Mesothelial cell of epicardium (in vitro differentiated cells): Measurements from ENCODE around the gene SPATA6L. TPM values are rescaled to one million over a fixed set of nuclear protein-coding genes. Genes with fewer than 3 reads are reported as not detected.

Source experiments
- DNase-seq, 2 experiments: peaks; one replicate each; pipeline ENCODE4 v3.0.0; 2021; ENCODE audit warnings: low spot score in 2 of 2; ENCODE audit not compliant: unreplicated experiment in 2 of 2
- H3K27ac Mint-ChIP-seq: 2 replicates; pipeline ENCODE4 v1.8.0; 2021; ENCODE audit warnings: mixed read lengths
- H3K27me3 Mint-ChIP-seq: 2 replicates; pipeline ENCODE4 v1.8.0; 2021; ENCODE audit warnings: low read depth, mixed read lengths
- H3K36me3 Mint-ChIP-seq: 2 replicates; pipeline ENCODE4 v1.8.0; 2021; ENCODE audit warnings: mixed read lengths
- H3K4me1 Mint-ChIP-seq: 2 replicates; pipeline ENCODE4 v1.8.0; 2021; ENCODE audit warnings: mixed read lengths
- H3K4me3 Mint-ChIP-seq: 2 replicates; pipeline ENCODE4 v1.8.0; 2021; ENCODE audit warnings: mild to moderate bottlenecking, moderate library complexity, mixed read lengths
- H3K9me3 Mint-ChIP-seq: 2 replicates; pipeline ENCODE4 v1.8.0; 2021; ENCODE audit warnings: mixed read lengths
- CTCF ChIP-seq: fragments of 200-600 bp; sonication (generic); IDR thresholded peaks from one replicate; pipeline ENCODE4 v1.5.0; 2021; ENCODE audit warnings: antibody characterized with exemption; ENCODE audit not compliant: unreplicated experiment
- total RNA-seq: library from RNA; stranded (reverse); gene quantifications from 3 replicates; pipeline ENCODE4 v1.2.1, GENCODE V29; 2021

SPATA6L gene
- total RNA-seq, 1 donor from 2014 or later = 6.1 TPM

DNA sequence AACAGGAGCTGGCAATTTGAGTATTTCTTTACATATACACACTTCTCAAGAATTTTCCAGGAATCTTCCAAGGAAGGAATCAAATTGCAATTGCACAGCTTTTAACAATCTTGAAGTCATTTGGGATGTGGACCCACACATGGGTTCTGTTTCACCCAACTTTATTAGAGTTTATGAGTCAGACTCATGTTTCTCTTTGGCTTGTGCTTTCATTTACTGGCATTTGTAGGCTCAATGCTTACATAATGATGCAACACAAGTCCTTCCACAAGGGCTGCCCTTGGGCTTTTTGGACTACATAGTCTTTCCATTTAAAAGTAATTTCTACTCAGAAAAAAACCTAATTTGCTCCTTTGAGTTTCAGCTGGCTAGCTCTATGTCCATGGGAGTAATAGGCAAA lies 8.5 kb upstream of the SPATA6L start:
- TF ChIP-seq CTCF = no peak
- no peak overlapping the region for H3K4me3 Mint-ChIP-seq
- H3K9me3 Mint-ChIP-seq = no peaks in the 10 kb centered on the region
- no peak overlapping the region for H3K27ac Mint-ChIP-seq
- H3K4me1 Mint-ChIP-seq = no peaks in the 10 kb centered on the region
- no peaks in the 10 kb centered on the region for H3K36me3 Mint-ChIP-seq
- DNase-seq = no peak
- H3K27me3 Mint-ChIP-seq = no peaks in the 10 kb centered on the region

- no peak overlapping the region for H3K4me3 Mint-ChIP-seq
- no peak overlapping the region for H3K27ac Mint-ChIP-seq
- no peaks in the 10 kb centered on the region for H3K27me3 Mint-ChIP-seq
- no peak for DNase-seq
- H3K4me1 Mint-ChIP-seq = peaks cover 3% of the 10 kb centered on the region
- no peaks in the 10 kb centered on the region for H3K36me3 Mint-ChIP-seq
- TF ChIP-seq CTCF = no peak
- H3K9me3 Mint-ChIP-seq = no peaks in the 10 kb centered on the region
These were observed 5.5 kb upstream of the SPATA6L start for GRCh38 chr9:4671737-4672136.

- TF ChIP-seq CTCF = no peak
- Mint-ChIP-seq H3K9me3 (no peaks in the 10 kb centered on the region), H3K27ac (no peak overlapping the region)
These were observed 4.3 kb upstream of the SPATA6L start for GRCh38 chr9:4670591-4670990.

GRCh38 chr9:4669890-4670289 lies 3.6 kb upstream of the SPATA6L start:
- no peak overlapping the region for H3K4me3 Mint-ChIP-seq
- no peaks in the 10 kb centered on the region for H3K9me3 Mint-ChIP-seq
- H3K36me3 Mint-ChIP-seq = no peaks in the 10 kb centered on the region
- H3K27me3 Mint-ChIP-seq = no peaks in the 10 kb centered on the region
- H3K27ac Mint-ChIP-seq = no peak overlapping the region
- no peak for TF ChIP-seq CTCF
- H3K4me1 Mint-ChIP-seq = peaks cover 18% of the 10 kb centered on the region
- no peak for DNase-seq

More at GRCh38 chr9:4670591-4670990, 4.3 kb upstream of the SPATA6L start:
- Mint-ChIP-seq H3K4me3 (no peak overlapping the region), H3K4me1 (peaks cover 12% of the 10 kb centered on the region), H3K27me3 (no peaks in the 10 kb centered on the region), H3K36me3 (no peaks in the 10 kb centered on the region)
- no peak for DNase-seq

GRCh38 chr9:4668604-4669003 lies 2.3 kb upstream of the SPATA6L start:
- H3K4me1 Mint-ChIP-seq = peaks cover 30% of the 10 kb centered on the region

More at GRCh38 chr9:4668604-4669003, 2.3 kb upstream of the SPATA6L start:
- Mint-ChIP-seq H3K9me3 (no peaks in the 10 kb centered on the region), H3K27ac (no peak overlapping the region), H3K27me3 (no peaks in the 10 kb centered on the region), H3K4me3 (no peak overlapping the region), H3K36me3 (no peaks in the 10 kb centered on the region)
- DNase-seq = no peak
- no peak for TF ChIP-seq CTCF
